HepG2 (cell line): Measurements from ENCODE around the gene CDC27.
A peak's percentile ranks its signal among the peaks of the same experiment; 100 is the strongest.

Experiments used
- CREM ChIP-seq, 2 experiments: sonication (generic) in 1 of 2; formaldehyde crosslinking in 1 of 2; IDR thresholded peaks; 2 replicates each; pipeline versions ENCODE4 v1.4.0 to v1.6.1; 2016 to 2020; ENCODE audit warnings: antibody characterized with exemption in 1 of 2, mild to moderate bottlenecking in 1 of 2, missing genetic modification reagents in 1 of 2
- FOXJ3 ChIP-seq: sonication (generic); formaldehyde crosslinking; IDR thresholded peaks from 2 replicates; pipeline ENCODE4 v1.4.0; 2020; ENCODE audit warnings: missing genetic modification reagents, mild to moderate bottlenecking, borderline replicate concordance
- GATAD2A ChIP-seq: IDR thresholded peaks from 2 replicates; pipeline ENCODE4 v1.6.1; 2016
- NBN ChIP-seq: fragments of 450-650 bp; conservative IDR thresholded peaks from 2 replicates; pipeline ENCODE4 v1.6.1; 2017
- NFIB ChIP-seq: sonication (generic); formaldehyde crosslinking; IDR thresholded peaks from 2 replicates; pipeline ENCODE4 v1.9.0; 2021; ENCODE audit warnings: missing genetic modification reagents, mild to moderate bottlenecking, borderline replicate concordance
- TCF7 ChIP-seq: sonication (generic); IDR thresholded peaks from 2 replicates; pipeline ENCODE4 v1.6.1; 2016; ENCODE audit warnings: antibody characterized with exemption, low read depth
- TRIM24 ChIP-seq: sonication (generic); formaldehyde crosslinking; IDR thresholded peaks from 2 replicates; pipeline ENCODE4 v1.8.0; 2022; ENCODE audit warnings: mild to moderate bottlenecking, missing genetic modification reagents
- ZFX ChIP-seq: sonication (generic); formaldehyde crosslinking; IDR thresholded peaks from 2 replicates; pipeline ENCODE4 v1.4.0; 2020; ENCODE audit warnings: mild to moderate bottlenecking, low read depth, missing genetic modification reagents, moderate library complexity
- ZKSCAN1 ChIP-seq: fragments of 150-350 bp; IDR thresholded peaks from 2 replicates; pipeline ENCODE4 v1.6.1; 2014; ENCODE audit warnings: low read length
- TF ChIP-seq, protein P1 (sequence below): sonication (generic); formaldehyde crosslinking; IDR thresholded peaks from 2 replicates; pipeline ENCODE4 v1.5.0; 2020; ENCODE audit warnings: mild to moderate bottlenecking, missing genetic modification reagents, borderline replicate concordance
- TF ChIP-seq, protein P2 (sequence below): sonication (generic); formaldehyde crosslinking; IDR thresholded peaks from 2 replicates; pipeline ENCODE4 v1.8.1; 2023; ENCODE audit warnings: missing genetic modification reagents, inconsistent platforms, borderline replicate concordance
- TF ChIP-seq, protein P3 (sequence below): sonication (generic); formaldehyde crosslinking; IDR thresholded peaks from 2 replicates; pipeline ENCODE4 v1.5.0; 2020; ENCODE audit warnings: mild to moderate bottlenecking, missing genetic modification reagents, moderate library complexity

DNA sequence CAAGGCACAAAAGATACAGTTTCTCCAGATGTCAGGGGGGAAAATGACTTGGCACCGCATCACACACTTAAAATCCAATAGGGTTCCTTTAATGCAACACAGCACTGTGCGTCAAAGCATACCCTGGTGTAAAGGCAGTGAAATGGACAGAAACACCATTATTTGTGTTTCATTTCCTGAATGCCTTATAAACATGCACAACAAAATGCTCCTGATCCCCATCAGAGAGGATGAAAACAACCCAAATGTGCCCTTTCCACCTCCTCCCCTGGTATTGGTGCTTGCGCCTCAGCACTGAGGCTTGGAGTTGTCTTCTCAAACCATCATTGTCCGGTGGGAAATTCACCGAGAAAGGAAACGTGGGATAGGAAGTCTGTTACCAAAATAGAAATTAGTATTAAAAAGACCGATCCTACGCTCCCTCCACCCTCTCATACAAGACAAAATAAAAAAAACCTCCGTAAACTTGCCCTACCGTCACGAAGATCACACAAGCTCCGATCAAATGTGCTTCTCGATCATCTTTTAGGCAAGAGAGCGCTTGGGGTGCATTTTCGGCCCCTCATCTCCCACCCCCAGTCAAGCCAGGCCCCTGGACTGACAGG, 722 bp downstream of the CDC27 start:
- TF ChIP-seq, protein P1, sequence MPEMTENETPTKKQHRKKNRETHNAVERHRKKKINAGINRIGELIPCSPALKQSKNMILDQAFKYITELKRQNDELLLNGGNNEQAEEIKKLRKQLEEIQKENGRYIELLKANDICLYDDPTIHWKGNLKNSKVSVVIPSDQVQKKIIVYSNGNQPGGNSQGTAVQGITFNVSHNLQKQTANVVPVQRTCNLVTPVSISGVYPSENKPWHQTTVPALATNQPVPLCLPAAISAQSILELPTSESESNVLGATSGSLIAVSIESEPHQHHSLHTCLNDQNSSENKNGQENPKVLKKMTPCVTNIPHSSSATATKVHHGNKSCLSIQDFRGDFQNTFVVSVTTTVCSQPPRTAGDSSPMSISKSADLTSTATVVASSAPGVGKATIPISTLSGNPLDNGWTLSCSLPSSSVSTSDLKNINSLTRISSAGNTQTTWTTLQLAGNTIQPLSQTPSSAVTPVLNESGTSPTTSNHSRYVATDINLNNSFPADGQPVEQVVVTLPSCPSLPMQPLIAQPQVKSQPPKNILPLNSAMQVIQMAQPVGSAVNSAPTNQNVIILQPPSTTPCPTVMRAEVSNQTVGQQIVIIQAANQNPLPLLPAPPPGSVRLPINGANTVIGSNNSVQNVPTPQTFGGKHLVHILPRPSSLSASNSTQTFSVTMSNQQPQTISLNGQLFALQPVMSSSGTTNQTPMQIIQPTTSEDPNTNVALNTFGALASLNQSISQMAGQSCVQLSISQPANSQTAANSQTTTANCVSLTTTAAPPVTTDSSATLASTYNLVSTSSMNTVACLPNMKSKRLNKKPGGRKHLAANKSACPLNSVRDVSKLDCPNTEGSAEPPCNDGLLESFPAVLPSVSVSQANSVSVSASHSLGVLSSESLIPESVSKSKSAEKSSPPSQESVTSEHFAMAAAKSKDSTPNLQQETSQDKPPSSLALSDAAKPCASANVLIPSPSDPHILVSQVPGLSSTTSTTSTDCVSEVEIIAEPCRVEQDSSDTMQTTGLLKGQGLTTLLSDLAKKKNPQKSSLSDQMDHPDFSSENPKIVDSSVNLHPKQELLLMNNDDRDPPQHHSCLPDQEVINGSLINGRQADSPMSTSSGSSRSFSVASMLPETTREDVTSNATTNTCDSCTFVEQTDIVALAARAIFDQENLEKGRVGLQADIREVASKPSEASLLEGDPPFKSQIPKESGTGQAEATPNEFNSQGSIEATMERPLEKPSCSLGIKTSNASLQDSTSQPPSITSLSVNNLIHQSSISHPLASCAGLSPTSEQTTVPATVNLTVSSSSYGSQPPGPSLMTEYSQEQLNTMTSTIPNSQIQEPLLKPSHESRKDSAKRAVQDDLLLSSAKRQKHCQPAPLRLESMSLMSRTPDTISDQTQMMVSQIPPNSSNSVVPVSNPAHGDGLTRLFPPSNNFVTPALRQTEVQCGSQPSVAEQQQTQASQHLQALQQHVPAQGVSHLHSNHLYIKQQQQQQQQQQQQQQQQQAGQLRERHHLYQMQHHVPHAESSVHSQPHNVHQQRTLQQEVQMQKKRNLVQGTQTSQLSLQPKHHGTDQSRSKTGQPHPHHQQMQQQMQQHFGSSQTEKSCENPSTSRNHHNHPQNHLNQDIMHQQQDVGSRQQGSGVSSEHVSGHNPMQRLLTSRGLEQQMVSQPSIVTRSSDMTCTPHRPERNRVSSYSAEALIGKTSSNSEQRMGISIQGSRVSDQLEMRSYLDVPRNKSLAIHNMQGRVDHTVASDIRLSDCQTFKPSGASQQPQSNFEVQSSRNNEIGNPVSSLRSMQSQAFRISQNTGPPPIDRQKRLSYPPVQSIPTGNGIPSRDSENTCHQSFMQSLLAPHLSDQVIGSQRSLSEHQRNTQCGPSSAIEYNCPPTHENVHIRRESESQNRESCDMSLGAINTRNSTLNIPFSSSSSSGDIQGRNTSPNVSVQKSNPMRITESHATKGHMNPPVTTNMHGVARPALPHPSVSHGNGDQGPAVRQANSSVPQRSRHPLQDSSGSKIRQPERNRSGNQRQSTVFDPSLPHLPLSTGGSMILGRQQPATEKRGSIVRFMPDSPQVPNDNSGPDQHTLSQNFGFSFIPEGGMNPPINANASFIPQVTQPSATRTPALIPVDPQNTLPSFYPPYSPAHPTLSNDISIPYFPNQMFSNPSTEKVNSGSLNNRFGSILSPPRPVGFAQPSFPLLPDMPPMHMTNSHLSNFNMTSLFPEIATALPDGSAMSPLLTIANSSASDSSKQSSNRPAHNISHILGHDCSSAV = 0 out of 2 replicates have a peak, but pooled peaks have one; percentile 17
- TF ChIP-seq NFIB = no peak
- no peak for TF ChIP-seq ZKSCAN1
- TF ChIP-seq, protein P2, sequence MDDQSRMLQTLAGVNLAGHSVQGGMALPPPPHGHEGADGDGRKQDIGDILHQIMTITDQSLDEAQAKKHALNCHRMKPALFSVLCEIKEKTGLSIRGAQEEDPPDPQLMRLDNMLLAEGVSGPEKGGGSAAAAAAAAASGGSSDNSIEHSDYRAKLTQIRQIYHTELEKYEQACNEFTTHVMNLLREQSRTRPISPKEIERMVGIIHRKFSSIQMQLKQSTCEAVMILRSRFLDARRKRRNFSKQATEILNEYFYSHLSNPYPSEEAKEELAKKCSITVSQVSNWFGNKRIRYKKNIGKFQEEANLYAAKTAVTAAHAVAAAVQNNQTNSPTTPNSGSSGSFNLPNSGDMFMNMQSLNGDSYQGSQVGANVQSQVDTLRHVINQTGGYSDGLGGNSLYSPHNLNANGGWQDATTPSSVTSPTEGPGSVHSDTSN (CRISPR knock-in tag) = no peak
- TF ChIP-seq, protein P3, sequence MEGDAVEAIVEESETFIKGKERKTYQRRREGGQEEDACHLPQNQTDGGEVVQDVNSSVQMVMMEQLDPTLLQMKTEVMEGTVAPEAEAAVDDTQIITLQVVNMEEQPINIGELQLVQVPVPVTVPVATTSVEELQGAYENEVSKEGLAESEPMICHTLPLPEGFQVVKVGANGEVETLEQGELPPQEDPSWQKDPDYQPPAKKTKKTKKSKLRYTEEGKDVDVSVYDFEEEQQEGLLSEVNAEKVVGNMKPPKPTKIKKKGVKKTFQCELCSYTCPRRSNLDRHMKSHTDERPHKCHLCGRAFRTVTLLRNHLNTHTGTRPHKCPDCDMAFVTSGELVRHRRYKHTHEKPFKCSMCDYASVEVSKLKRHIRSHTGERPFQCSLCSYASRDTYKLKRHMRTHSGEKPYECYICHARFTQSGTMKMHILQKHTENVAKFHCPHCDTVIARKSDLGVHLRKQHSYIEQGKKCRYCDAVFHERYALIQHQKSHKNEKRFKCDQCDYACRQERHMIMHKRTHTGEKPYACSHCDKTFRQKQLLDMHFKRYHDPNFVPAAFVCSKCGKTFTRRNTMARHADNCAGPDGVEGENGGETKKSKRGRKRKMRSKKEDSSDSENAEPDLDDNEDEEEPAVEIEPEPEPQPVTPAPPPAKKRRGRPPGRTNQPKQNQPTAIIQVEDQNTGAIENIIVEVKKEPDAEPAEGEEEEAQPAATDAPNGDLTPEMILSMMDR (CRISPR knock-in tag) = no peak
- TF ChIP-seq TRIM24 = no peak
- no peak for TF ChIP-seq TCF7
- TF ChIP-seq GATAD2A = no peak
- TF ChIP-seq FOXJ3 = no peak
- TF ChIP-seq NBN = no peak
- no peak for TF ChIP-seq CREM (IDR thresholded peaks at IDR 0.05)
- TF ChIP-seq CREM (CRISPR knock-in tag; IDR thresholded peaks at IDR 0.05) = no peak
- TF ChIP-seq ZFX (CRISPR knock-in tag) = no peak
